ENCODE results near the gene BRSK1. TPM values are rescaled to one million over a fixed set of nuclear protein-coding genes. Genes with fewer than 3 reads are reported as not detected.
"Not testable (repeated sequence)": the region's sequence is repeated elsewhere in the genome, so short reads cannot be mapped to it uniquely, and the experiment has no call there.

Gene BRSK1
- total RNA-seq, 2 donors from 2014 or later = 11.9 to 15.7 TPM

DNA sequence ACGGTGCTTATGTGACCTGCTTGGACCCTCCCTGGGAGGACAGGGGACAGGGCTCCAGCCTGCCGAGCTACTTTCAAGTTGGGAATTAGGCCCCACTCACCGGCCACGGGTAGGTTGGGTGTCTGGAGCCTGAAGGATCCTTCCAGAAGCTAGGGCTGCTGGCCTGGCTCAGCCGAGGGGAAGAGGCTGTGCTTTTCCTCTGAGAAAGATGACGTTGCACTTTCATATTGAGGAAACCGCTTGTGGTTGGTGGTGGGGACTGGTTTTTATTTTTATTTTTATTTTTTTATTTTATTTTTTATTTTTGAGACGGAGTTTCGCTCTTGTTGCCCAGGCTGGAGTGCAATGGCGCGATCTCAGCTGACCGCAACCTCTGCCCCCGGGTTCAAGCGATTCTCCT is 41.4 kb downstream of the BRSK1 start, which contains the start of gene TMEM150B:
TSS of gene TMEM150B (minus strand) at position 170 of the 400 bp plus-strand sequence. CDS start 4,305 bp downstream, outside the sequence.
- ATAC-seq = no peak
- no peaks in the 10 kb centered on the region for H3K9me3 Mint-ChIP-seq

DNA sequence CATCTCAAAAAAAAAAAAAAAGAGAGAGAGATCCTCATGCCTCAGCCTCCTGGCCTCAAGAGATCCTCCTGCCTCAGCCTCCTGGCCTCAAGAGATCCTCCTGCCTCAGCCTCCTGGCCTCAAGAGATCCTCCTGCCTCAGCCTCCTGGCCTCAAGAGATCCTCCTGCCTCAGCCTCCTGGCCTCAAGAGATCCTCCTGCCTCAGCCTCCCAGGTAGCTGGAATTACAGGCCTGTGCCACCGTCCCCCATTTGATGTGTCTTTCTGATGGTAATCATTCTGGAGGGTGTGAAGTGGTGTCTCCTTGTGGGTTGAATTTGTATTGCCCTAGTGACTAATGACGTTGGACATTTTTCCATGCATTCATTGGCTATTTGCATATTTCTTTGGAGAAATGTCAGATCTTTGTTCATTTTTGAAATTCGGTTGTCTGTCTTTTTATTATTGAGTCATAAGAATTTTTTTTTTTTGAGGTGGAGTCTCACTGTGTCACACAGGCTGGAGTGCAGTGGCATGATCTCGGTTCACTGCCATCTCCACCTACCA is 45.0 kb downstream of the BRSK1 start:
- H3K4me1 Mint-ChIP-seq (ENCODE audit: low read depth in 2 of 2); DNase-seq (ENCODE audit: low spot score); H3K27me3 Mint-ChIP-seq; ATAC-seq; H3K9me3 Mint-ChIP-seq; H3K4me3 Mint-ChIP-seq; H3K36me3 Mint-ChIP-seq; H3K27ac Mint-ChIP-seq: not testable (repeated sequence)

More for the DNA sequence above, 41.4 kb downstream of the BRSK1 start, which contains the start of gene TMEM150B:
- no peak for DNase-seq (ENCODE audit: low spot score)
- no peaks in the 10 kb centered on the region for H3K36me3 Mint-ChIP-seq
- H3K4me1 Mint-ChIP-seq (ENCODE audit: low read depth in 2 of 2) = no peaks in the 10 kb centered on the region
- H3K27ac Mint-ChIP-seq = no peak within 1 kb of the TSS
- H3K4me3 Mint-ChIP-seq = peak within 1 kb of the TSS; percentile 32
- H3K27me3 Mint-ChIP-seq = peaks cover 8 to 9% of the 10 kb centered on the region in 2 donors

DNA sequence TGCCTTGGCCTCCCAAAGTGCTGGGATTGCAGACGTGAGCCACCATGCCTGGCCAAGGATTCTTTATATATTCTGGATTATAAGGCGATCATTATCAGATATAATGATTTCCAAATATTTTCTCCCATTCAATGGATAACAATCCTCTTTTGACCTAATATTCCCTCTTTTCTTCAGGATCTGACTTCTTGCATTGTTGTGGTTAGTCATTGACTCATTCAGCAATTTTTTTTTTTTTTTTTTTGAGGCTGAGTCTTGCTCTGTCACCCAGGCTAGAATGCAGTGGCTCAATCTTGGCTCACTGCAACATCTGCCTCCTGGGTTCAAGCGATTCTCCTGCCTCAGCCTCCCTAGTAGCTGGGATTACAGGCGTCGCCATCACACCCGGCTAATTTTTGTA is 46.0 kb downstream of the BRSK1 start:
- H3K9me3 Mint-ChIP-seq; H3K4me1 Mint-ChIP-seq (ENCODE audit: low read depth in 2 of 2); H3K27me3 Mint-ChIP-seq; H3K4me3 Mint-ChIP-seq; H3K27ac Mint-ChIP-seq; DNase-seq (ENCODE audit: low spot score); H3K36me3 Mint-ChIP-seq; ATAC-seq: not testable (repeated sequence)

DNA sequence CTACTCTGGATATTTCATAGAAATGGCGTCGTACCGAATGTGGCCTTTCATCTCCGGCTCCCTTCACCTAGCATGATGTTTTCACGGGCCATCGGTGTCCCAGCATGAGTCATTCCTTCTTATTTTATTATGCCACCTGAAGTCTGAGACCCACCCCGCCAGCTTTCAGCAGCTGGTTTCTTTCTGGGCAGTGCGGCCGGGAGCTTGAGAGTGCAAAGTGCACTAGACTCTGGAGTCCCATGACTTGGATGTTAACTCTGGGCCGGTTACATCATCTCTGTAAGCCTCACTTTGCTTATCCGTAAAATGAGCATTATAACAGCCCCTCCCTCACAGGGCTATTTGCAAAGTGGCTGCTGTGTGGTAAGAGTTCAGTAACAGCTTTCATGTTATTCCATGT is 50.1 kb downstream of the BRSK1 start:
- Mint-ChIP-seq H3K9me3 (no peaks in the 10 kb centered on the region), H3K4me1 (ENCODE audit: low read depth in 2 of 2) (peaks cover 6 to 7% of the 10 kb centered on the region in 2 donors), H3K27ac (no peak overlapping the region), H3K27me3 (peaks cover 6 to 11% of the 10 kb centered on the region in 2 donors), H3K4me3 (no peak overlapping the region), H3K36me3 (no peaks in the 10 kb centered on the region)
- DNase-seq (ENCODE audit: low spot score) (no peak), ATAC-seq (no peak)

DNA sequence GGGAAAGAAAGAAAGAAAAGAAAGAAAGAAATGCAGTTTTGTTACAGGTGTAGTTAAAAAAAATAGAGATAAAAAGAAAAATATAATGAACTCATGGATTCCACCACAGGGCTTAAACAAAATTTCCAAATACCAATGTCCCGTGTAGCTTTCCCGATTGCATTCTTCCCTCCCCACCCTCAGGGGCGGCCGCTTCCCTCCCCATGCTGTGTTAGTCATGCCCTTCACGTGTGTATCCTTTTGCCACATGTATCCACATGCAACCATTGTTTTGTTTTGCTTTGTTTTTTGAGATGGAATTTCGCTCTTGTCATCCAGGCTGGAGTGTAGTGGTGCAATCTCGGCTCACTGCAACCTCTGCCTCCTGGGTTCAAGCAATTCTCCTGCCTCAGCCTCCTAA is 52.3 kb downstream of the BRSK1 start:
- no peak for ATAC-seq
- no peaks in the 10 kb centered on the region for H3K9me3 Mint-ChIP-seq
- H3K36me3 Mint-ChIP-seq = no peaks in the 10 kb centered on the region
- no peak overlapping the region for H3K4me3 Mint-ChIP-seq
- H3K27me3 Mint-ChIP-seq = peaks cover 6 to 11% of the 10 kb centered on the region in 2 donors
- H3K4me1 Mint-ChIP-seq (ENCODE audit: low read depth in 2 of 2) = peaks cover 15 to 16% of the 10 kb centered on the region in 2 donors
- DNase-seq (ENCODE audit: low spot score) = no peak
- no peak overlapping the region for H3K27ac Mint-ChIP-seq

DNA sequence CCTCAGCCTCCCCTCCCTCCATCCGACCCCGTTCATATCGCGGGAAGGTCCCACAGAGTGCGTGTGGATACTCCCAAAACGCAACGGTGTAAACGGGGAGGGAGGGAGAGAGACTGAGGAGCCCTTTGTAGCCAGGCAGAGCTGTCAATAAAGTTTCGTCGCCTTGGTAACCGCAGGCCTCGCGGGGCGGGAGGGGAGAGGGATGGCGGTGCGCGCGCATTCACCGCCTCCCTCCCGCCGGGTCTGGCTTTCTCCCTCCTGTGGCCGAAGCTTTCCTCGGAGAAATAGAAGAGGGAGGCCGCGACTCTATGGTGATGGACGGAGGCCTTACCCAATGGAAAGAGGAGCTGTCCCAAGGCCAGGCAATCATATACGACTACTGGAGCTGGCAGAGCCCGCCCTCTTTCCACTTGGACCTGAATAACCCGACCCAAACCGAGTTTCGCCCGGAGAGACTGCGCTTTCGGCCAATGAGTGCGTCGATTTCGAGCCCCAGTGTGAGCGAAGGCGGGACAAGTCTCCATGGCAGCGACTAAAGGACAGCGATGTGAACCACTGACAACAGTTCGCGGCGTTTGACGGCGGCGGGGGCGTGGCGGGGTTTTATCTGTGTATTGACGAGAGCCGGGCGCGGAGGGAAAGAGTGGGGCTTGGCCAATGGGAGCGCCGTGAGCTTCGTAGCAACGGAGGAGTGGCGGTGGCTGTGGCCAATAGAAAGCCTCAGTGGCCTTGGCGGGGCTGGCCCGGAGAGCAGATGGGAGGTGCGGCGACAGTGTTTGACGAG is 55.5 kb downstream of the BRSK1 start, which contains the start of gene KMT5C:
TSS of gene KMT5C (plus strand) at position 772 of the 784 bp plus-strand sequence. CDS start 2,061 bp downstream, outside the sequence.
- Mint-ChIP-seq H3K36me3 (no peaks in the 10 kb centered on the region), H3K4me3 (peak within 1 kb of the TSS; percentile 95), H3K27me3 (peaks cover 0 to 11% of the 10 kb centered on the region in 2 donors), H3K27ac (peak within 1 kb of the TSS; percentile 95 to 97), H3K4me1 (ENCODE audit: low read depth in 2 of 2) (peaks cover 19 to 20% of the 10 kb centered on the region in 2 donors), H3K9me3 (no peaks in the 10 kb centered on the region)
- peak; percentile 91 for ATAC-seq
- peak; percentile 100 for DNase-seq (ENCODE audit: low spot score)

GRCh38 chr19:55339889-55340783 is 56.3 kb downstream of the BRSK1 start:
- Mint-ChIP-seq H3K27me3 (peaks cover 0 to 11% of the 10 kb centered on the region in 2 donors), H3K27ac (peak overlapping the region; percentile 95 to 97), H3K4me1 (ENCODE audit: low read depth in 2 of 2) (peaks cover 20 to 22% of the 10 kb centered on the region in 2 donors), H3K4me3 (peak overlapping the region; percentile 95), H3K9me3 (no peaks in the 10 kb centered on the region), H3K36me3 (no peaks in the 10 kb centered on the region)
- DNase-seq (ENCODE audit: low spot score) (no peak), ATAC-seq (no peak)

DNA sequence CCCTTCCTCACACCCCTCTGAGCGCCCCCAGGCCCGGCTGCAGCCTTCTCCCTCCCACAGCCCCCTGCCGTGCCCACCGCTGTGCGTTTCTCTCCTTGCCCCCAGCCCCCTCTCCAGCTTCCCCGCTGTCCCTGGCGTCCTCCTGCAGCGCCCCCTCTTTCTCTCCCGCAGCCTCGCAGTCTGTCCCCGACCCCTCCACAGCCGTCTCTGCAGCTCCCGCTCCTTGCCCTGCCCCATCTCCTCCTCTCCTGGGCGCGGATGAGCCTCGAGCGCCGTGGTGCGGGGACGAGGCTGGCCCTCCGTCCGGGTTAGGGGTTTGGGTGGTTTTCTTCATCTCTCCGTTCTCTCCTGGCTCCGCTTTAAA is 57.0 kb downstream of the BRSK1 start:
- Mint-ChIP-seq H3K27ac (peak overlapping the region; percentile 95 to 97), H3K27me3 (peaks cover 0 to 11% of the 10 kb centered on the region in 2 donors), H3K4me3 (peak overlapping the region; percentile 95), H3K9me3 (no peaks in the 10 kb centered on the region), H3K36me3 (no peaks in the 10 kb centered on the region), H3K4me1 (ENCODE audit: low read depth in 2 of 2) (peaks cover 20 to 22% of the 10 kb centered on the region in 2 donors)
- DNase-seq (ENCODE audit: low spot score) = no peak
- no peak for ATAC-seq

- H3K27ac Mint-ChIP-seq = peak overlapping the region; percentile 95 to 97
- no peaks in the 10 kb centered on the region for H3K9me3 Mint-ChIP-seq
- DNase-seq (ENCODE audit: low spot score) (no peak), ATAC-seq (no peak)
- peaks cover 0 to 7% of the 10 kb centered on the region in 2 donors for H3K27me3 Mint-ChIP-seq
- H3K4me3 Mint-ChIP-seq = peak overlapping the region; percentile 95
- peaks cover 20 to 22% of the 10 kb centered on the region in 2 donors for H3K4me1 Mint-ChIP-seq (ENCODE audit: low read depth in 2 of 2)
- no peaks in the 10 kb centered on the region for H3K36me3 Mint-ChIP-seq
Observed at GRCh38 chr19:55341171-55341588, 57.4 kb downstream of the BRSK1 start.

GRCh38 chr19:55341595-55342531 is 58.1 kb downstream of the BRSK1 start:
- Mint-ChIP-seq H3K4me1 (ENCODE audit: low read depth in 2 of 2) (peaks cover 20 to 22% of the 10 kb centered on the region in 2 donors), H3K27me3 (peaks cover 0 to 3% of the 10 kb centered on the region in 2 donors), H3K4me3 (peak overlapping the region; percentile 95), H3K27ac (no peak overlapping the region), H3K36me3 (no peaks in the 10 kb centered on the region), H3K9me3 (no peaks in the 10 kb centered on the region)
- ATAC-seq (no peak), DNase-seq (ENCODE audit: low spot score) (no peak)

DNA sequence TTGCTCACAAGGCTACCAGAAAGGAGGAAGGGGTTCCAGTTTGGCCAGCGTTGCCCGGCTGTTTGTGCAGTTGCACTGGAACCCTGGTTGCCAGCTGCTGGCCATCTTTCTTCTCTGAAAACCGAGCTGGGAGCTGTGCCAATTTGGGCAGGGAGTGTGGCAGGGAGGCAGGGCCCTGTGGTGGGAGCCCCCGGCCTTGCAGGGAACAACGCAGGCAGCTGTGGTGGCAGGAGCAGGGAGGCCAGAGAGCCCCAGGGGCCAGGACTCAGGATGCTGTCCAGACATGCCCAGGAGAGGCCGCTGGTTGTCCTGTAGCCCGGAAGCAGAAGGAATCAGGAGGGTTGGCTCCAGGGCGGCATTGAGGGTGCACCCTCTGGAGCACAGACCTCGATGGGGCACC is 60.6 kb downstream of the BRSK1 start:
- DNase-seq (ENCODE audit: low spot score) (no peak), ATAC-seq (no peak)
- no peaks in the 10 kb centered on the region for H3K27me3 Mint-ChIP-seq
- H3K27ac Mint-ChIP-seq = no peak overlapping the region
- H3K4me1 Mint-ChIP-seq (ENCODE audit: low read depth in 2 of 2) = peaks cover 9 to 13% of the 10 kb centered on the region in 2 donors
- H3K4me3 Mint-ChIP-seq = no peak overlapping the region
- no peaks in the 10 kb centered on the region for H3K36me3 Mint-ChIP-seq
- no peaks in the 10 kb centered on the region for H3K9me3 Mint-ChIP-seq

- DNase-seq (ENCODE audit: low spot score) (no peak), ATAC-seq (no peak)
- no peaks in the 10 kb centered on the region for H3K36me3 Mint-ChIP-seq
- no peak overlapping the region for H3K27ac Mint-ChIP-seq
- H3K4me1 Mint-ChIP-seq (ENCODE audit: low read depth in 2 of 2) = peaks cover 4 to 10% of the 10 kb centered on the region in 2 donors
- H3K9me3 Mint-ChIP-seq = no peaks in the 10 kb centered on the region
- no peaks in the 10 kb centered on the region for H3K27me3 Mint-ChIP-seq
- H3K4me3 Mint-ChIP-seq = no peak overlapping the region
Observed at GRCh38 chr19:55345101-55345817, 61.5 kb downstream of the BRSK1 start.
